ENCODE results near the gene SORCS1.

Gene SORCS1

GRCh38 chr10:106696239-106696638 lies 468.3 kb downstream of the SORCS1 start:
- Mint-ChIP-seq H3K9me3 (no peaks in the 10 kb centered on the region), H3K27ac (no peak overlapping the region), H3K4me1 (ENCODE audit: low read depth) (no peaks in the 10 kb centered on the region), H3K27me3 (no peaks in the 10 kb centered on the region), H3K36me3 (ENCODE audit: low read depth) (no peaks in the 10 kb centered on the region), H3K4me3 (no peak overlapping the region)

GRCh38 chr10:106694696-106695095 lies 469.8 kb downstream of the SORCS1 start:
- no peak overlapping the region for H3K4me3 Mint-ChIP-seq
- no peaks in the 10 kb centered on the region for H3K9me3 Mint-ChIP-seq
- H3K4me1 Mint-ChIP-seq (ENCODE audit: low read depth) = no peaks in the 10 kb centered on the region
- no peaks in the 10 kb centered on the region for H3K36me3 Mint-ChIP-seq (ENCODE audit: low read depth)
- no peak overlapping the region for H3K27ac Mint-ChIP-seq
- H3K27me3 Mint-ChIP-seq = no peaks in the 10 kb centered on the region

GRCh38 chr10:106682175-106682574 lies 482.3 kb downstream of the SORCS1 start:
- no peaks in the 10 kb centered on the region for H3K4me1 Mint-ChIP-seq (ENCODE audit: low read depth)
- no peaks in the 10 kb centered on the region for H3K27me3 Mint-ChIP-seq

GRCh38 chr10:106680061-106680460 lies 484.4 kb downstream of the SORCS1 start:
- no peaks in the 10 kb centered on the region for H3K9me3 Mint-ChIP-seq
- no peaks in the 10 kb centered on the region for H3K27me3 Mint-ChIP-seq
- H3K27ac Mint-ChIP-seq = no peak overlapping the region
- no peaks in the 10 kb centered on the region for H3K4me1 Mint-ChIP-seq (ENCODE audit: low read depth)
- no peak overlapping the region for H3K4me3 Mint-ChIP-seq
- H3K36me3 Mint-ChIP-seq (ENCODE audit: low read depth) = no peaks in the 10 kb centered on the region

More at GRCh38 chr10:106682175-106682574, 482.3 kb downstream of the SORCS1 start:
- Mint-ChIP-seq H3K9me3 (no peaks in the 10 kb centered on the region), H3K36me3 (ENCODE audit: low read depth) (no peaks in the 10 kb centered on the region), H3K4me3 (no peak overlapping the region), H3K27ac (no peak overlapping the region)

GRCh38 chr10:106679314-106679713 lies 485.2 kb downstream of the SORCS1 start:
- Mint-ChIP-seq H3K4me3 (no peak overlapping the region), H3K27ac (no peak overlapping the region), H3K4me1 (ENCODE audit: low read depth) (no peaks in the 10 kb centered on the region), H3K9me3 (no peaks in the 10 kb centered on the region), H3K36me3 (ENCODE audit: low read depth) (no peaks in the 10 kb centered on the region), H3K27me3 (no peaks in the 10 kb centered on the region)

GRCh38 chr10:106672517-106673175 lies 491.9 kb downstream of the SORCS1 start:
- Mint-ChIP-seq H3K27ac (no peak overlapping the region), H3K27me3 (no peaks in the 10 kb centered on the region), H3K36me3 (ENCODE audit: low read depth) (no peaks in the 10 kb centered on the region), H3K4me1 (ENCODE audit: low read depth) (no peaks in the 10 kb centered on the region), H3K9me3 (no peaks in the 10 kb centered on the region), H3K4me3 (no peak overlapping the region)

GRCh38 chr10:106661767-106662140 lies 502.8 kb downstream of the SORCS1 start:
- H3K4me1 Mint-ChIP-seq (ENCODE audit: low read depth) = no peaks in the 10 kb centered on the region
- H3K36me3 Mint-ChIP-seq (ENCODE audit: low read depth) = no peaks in the 10 kb centered on the region
- peaks cover 4% of the 10 kb centered on the region for H3K9me3 Mint-ChIP-seq
- H3K4me3 Mint-ChIP-seq = no peak overlapping the region
- no peaks in the 10 kb centered on the region for H3K27me3 Mint-ChIP-seq
- no peak overlapping the region for H3K27ac Mint-ChIP-seq

GRCh38 chr10:106661133-106661766 lies 503.3 kb downstream of the SORCS1 start:
- H3K4me3 Mint-ChIP-seq = no peak overlapping the region
- no peaks in the 10 kb centered on the region for H3K27me3 Mint-ChIP-seq
- no peak overlapping the region for H3K27ac Mint-ChIP-seq

GRCh38 chr10:106660550-106660949 lies 504.0 kb downstream of the SORCS1 start:
- Mint-ChIP-seq H3K27ac (no peak overlapping the region), H3K4me3 (no peak overlapping the region), H3K9me3 (peaks cover 4% of the 10 kb centered on the region), H3K36me3 (ENCODE audit: low read depth) (no peaks in the 10 kb centered on the region), H3K27me3 (no peaks in the 10 kb centered on the region), H3K4me1 (ENCODE audit: low read depth) (no peaks in the 10 kb centered on the region)

More at GRCh38 chr10:106661133-106661766, 503.3 kb downstream of the SORCS1 start:
- no peaks in the 10 kb centered on the region for H3K4me1 Mint-ChIP-seq (ENCODE audit: low read depth)
- peaks cover 4% of the 10 kb centered on the region for H3K9me3 Mint-ChIP-seq
- no peaks in the 10 kb centered on the region for H3K36me3 Mint-ChIP-seq (ENCODE audit: low read depth)

- Mint-ChIP-seq H3K4me3 (no peak overlapping the region), H3K27me3 (no peaks in the 10 kb centered on the region), H3K36me3 (ENCODE audit: low read depth) (no peaks in the 10 kb centered on the region), H3K9me3 (no peaks in the 10 kb centered on the region), H3K27ac (no peak overlapping the region), H3K4me1 (ENCODE audit: low read depth) (no peaks in the 10 kb centered on the region)
Observed at GRCh38 chr10:106655636-106656035, 508.9 kb downstream of the SORCS1 start.

GRCh38 chr10:106655165-106655564 lies 509.3 kb downstream of the SORCS1 start:
- Mint-ChIP-seq H3K27me3 (no peaks in the 10 kb centered on the region), H3K4me1 (ENCODE audit: low read depth) (no peaks in the 10 kb centered on the region), H3K36me3 (ENCODE audit: low read depth) (no peaks in the 10 kb centered on the region), H3K27ac (no peak overlapping the region), H3K9me3 (no peaks in the 10 kb centered on the region), H3K4me3 (no peak overlapping the region)

- Mint-ChIP-seq H3K9me3 (no peaks in the 10 kb centered on the region), H3K27me3 (no peaks in the 10 kb centered on the region), H3K4me1 (ENCODE audit: low read depth) (no peaks in the 10 kb centered on the region), H3K4me3 (no peak overlapping the region), H3K36me3 (ENCODE audit: low read depth) (no peaks in the 10 kb centered on the region), H3K27ac (no peak overlapping the region)
Observed at GRCh38 chr10:106652279-106652678, 512.2 kb downstream of the SORCS1 start.

- Mint-ChIP-seq H3K4me3 (no peak overlapping the region), H3K27me3 (no peaks in the 10 kb centered on the region), H3K36me3 (ENCODE audit: low read depth) (no peaks in the 10 kb centered on the region), H3K9me3 (no peaks in the 10 kb centered on the region), H3K4me1 (ENCODE audit: low read depth) (no peaks in the 10 kb centered on the region), H3K27ac (no peak overlapping the region)
Observed at GRCh38 chr10:106648534-106649481, 515.7 kb downstream of the SORCS1 start.

- Mint-ChIP-seq H3K27ac (no peak overlapping the region), H3K36me3 (ENCODE audit: low read depth) (no peaks in the 10 kb centered on the region), H3K27me3 (no peaks in the 10 kb centered on the region), H3K4me1 (ENCODE audit: low read depth) (no peaks in the 10 kb centered on the region), H3K4me3 (no peak overlapping the region), H3K9me3 (no peaks in the 10 kb centered on the region)
Observed at GRCh38 chr10:106643473-106643872, 521.0 kb downstream of the SORCS1 start.

GRCh38 chr10:106637873-106638272 lies 526.6 kb downstream of the SORCS1 start:
- Mint-ChIP-seq H3K9me3 (no peaks in the 10 kb centered on the region), H3K4me3 (no peak overlapping the region), H3K36me3 (ENCODE audit: low read depth) (no peaks in the 10 kb centered on the region), H3K4me1 (ENCODE audit: low read depth) (no peaks in the 10 kb centered on the region), H3K27ac (no peak overlapping the region), H3K27me3 (no peaks in the 10 kb centered on the region)
